HG03060 (cell line): ENCODE data around the gene TRABD2A.
"Not testable (repeated sequence)": the region's sequence is repeated elsewhere in the genome, so short reads cannot be mapped to it uniquely, and the experiment has no call there.

ENCODE experiments used
- ATAC-seq: cut with Tn5 transposase; IDR thresholded peaks from one replicate; pipeline ENCODE4 v1.9.1; 2021; ENCODE audit warnings: low read depth, moderate number of reproducible peaks; ENCODE audit not compliant: unreplicated experiment

The TRABD2A gene

DNA sequence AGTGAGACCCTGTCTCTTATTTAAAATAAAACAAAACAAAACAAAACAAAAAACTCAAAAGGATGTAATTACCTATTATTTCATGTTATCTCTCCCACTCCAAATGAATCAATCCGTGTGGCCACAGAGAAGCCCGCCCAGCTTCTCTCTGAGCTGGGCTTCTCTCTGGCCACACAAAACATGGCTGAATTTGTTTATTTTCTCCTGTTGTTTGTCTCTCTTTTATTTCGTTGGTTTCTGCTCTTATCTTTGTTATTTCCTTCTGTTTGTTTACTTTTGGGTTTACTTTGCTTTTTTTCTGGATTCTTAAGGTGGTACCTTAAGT is 1.5 kb upstream of the TRABD2A start:
- ATAC-seq, result no peak

DNA sequence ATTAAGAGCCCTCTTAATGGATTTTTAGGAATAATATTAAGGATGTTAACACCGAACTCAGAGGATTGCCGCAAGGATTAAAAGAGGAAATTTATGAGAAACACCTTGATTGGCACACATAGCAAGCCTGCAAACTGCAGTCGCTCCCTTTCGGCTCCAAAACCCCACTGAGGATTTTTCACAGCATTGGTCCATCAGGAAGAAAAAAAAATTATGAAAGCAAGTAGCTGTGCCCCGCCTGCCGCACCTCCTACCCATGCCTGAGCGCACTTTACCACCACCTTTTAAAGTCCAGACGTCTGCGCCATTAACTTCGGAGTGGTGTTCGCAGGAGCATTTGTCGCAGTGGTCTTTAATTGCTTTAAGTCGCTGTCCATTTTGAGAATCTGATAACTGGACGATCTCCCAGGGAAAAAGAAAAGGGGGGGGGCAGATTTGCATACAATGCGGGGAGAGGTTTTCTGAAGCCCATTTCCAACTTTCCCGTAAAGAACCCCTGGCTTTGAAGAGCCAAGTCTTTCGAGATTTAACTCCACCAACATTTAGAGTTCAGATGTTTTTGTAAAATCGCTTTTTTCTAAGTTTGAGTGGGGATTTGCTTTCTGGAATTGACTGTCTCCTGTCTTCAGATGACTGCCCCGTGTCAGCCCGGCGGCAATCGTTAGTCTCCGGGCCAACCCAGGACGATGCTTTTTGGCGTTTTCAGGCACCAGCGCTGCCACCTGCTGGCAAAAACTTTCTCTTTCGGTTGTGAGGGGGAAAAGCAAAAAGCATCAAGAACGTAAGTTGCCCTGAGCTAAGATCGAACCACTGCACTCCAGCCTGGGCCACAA is 913 bp upstream of the TRABD2A start:
- peak; percentile 74 for ATAC-seq

DNA sequence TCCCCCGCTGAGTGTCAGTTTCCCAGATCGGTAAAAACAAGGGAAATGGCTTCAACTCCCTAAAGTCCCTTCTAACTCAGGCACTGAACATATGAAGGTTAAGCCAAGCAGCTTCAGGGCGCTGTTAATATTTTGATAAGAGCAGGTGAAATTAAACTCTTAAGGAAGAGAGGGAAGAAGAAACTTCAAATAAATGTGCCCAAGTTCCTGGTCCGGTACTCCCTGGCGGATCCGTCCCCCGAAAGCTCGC is 564 bp downstream of the TRABD2A start:
- ATAC-seq, result no peak

DNA sequence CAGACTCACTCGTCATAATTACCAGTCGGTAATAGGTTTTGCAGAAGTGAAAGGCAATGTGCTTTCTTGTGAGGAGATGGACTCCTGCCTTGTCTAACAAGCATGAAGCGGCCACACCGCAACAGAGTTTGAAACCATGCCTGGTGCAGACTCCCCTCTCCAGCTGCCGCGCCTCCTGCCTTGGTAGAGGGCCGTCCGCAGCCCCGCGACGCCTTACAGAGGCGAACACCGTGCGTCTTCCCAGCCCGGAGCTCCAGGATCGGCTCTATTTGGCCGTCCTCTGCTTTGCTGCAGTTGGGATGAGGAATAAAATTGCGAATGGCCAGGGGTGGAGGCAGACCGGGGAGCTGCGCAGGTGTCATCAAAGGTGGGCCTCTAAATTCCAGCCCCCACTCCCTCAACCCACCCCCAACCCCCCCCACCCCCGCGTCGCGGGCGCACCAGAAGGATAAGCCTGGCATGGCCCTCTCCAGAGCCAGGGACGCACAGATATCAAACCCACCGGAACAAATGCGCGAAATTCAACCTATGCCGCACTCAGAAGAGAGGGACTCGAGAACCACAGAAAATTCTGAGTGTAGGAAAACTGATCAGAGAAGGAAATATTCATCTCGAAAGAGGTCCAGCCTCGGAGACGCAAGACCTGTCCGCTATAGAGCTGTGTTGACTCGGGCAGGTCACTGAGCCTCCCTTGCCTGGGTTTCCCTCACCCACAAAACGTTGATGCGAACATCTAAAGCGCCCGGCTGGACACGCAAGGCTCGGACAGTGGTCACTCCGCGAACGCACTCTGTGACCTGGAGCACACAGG is 1.1 kb downstream of the TRABD2A start:
- ATAC-seq, result no peak

DNA sequence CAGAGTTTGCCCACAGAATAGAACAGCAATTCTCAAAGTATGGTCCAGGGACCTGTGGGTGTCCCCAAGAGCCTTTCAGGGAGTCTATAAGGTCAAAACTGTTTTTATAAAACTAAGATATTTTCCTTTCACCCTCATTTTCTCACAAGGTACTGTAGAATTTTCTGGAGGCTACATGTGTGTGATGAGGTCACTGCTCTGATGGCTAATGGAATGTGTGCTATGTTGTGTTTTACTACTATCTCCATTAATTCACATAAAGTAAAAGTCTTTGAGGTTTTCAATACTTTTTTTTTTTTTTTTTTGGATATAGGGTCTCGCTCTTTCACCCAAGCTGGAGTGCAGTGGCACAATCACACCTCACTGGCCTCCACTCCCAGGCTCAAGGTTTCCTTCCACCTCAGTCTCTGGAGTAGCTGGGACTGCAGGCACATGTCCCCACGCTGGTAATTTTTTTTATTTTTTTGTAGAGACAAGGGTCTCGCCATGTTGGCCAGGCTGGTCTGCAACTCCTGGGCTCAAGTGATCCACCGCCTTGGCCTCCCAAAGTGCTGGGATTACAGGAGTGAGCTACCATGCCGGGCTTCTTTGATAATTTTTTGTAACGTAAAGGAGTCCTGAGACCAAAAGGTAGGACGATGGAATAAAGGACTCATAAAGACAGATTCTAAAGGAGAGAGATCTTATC is 1.8 kb downstream of the TRABD2A start:
- ATAC-seq, result no peak

DNA sequence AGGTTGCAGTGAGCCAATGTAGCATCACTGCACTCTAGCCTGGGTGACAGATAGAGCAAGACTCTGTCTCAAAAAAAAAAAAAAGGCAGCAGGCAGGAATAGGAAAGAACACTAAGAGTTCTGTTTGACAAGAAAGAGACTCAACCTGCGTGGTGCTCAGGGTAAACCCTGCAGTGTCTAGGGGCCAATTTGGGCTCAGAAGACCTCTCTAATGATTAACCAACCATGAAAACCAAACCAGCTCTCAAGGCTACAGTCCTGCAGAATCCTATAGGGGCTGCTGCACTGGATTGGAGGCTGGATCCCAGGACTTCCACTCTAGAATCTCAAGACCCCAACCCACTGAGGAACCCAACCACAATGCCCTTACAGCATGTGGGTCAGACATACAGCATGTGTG is 2.4 kb downstream of the TRABD2A start:
- ATAC-seq, result no peak

DNA sequence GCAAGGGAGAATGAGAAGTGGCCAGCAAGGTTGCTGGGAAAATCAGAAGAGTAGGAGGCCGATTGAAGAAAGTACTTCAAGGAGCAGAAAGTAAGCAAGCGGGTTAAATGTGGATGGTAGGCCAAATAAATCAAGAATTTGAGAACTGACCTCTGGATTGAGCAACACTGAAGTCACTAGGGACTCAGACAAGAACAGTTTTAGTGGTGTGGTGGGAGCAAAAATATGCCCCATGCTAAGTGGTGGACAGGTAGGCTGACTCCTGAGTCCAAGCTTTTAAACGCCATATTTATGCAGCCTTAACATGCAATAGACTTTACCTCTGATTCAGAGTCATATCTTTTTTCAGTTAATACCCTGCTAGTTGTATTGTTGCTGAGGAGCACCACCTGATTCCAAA is 4.5 kb downstream of the TRABD2A start:
- no peak for ATAC-seq

DNA sequence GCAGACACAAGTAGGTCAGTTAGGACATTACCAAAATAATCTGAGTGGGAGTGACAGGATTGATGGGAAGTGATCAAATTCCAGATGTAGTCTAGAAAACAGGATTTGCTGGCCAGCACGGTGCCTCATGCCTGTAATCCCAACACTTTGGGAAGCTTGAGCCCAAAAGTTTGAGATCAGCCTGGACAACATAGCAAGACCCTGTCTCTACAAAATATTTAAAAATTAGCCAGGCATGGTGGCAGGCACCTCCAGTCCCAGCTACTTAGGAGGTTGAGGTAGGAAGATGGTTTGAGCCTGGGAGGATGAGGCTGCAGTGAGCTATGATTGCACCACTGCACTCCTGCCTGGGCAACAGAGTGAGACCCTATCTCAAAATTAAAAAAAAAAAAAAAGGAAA is 5.3 kb downstream of the TRABD2A start:
- ATAC-seq, result not testable (repeated sequence)

DNA sequence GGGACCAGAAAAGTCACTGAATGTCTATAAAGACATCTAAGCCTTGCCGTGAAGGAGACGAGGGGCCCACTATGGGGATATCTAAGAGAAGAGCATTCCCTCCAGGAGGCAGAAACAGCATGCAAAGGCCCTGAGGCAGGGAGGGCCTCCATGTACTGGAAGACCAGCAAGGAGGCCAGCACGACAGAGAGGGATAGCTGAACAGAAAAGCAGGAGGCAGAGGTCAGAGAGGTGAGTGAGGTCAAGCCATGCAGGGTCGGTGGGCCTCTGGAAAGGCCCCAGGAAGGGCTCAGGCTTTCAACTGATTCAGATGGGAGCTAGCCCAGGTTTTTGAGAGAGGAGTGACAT is 5.7 kb downstream of the TRABD2A start:
- no peak for ATAC-seq

DNA sequence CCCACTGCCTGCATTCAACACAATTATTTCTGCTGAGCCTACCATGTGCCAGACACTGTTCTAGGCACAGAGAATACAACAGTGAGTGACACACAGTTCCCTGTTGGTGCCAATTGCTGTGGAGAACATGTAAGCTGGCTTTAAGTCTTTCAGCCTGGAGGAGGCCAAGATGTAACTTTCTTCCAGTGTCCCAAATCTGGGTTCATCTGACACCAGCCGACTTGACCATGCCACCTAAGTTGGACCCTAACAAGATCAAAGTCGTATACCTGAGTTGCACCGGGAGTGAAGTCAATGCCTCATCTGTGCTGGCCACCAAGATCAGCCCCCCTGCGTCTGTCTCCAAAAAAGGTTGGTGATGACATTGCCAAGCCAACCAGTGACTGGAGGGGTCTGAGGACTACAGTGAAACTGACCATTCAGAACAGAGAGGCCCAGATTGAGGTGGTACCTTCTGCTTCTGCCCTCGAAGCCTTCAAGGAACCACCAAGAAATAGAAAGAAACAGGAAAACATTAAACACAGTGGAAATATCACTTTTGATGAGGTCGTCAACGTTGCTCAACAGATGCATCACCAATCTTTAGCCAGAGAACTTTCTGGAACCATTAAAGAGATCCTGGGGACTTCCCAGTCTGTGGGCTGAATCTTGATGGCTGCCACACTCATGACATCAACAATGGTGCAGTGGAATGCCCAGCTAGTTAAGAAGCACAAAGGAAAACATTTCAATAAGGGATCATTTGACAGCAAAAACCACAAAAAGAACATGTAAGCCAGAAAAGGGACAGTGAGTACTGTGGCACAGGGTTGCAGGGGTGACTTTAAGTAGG is 6.3 kb downstream of the TRABD2A start:
- ATAC-seq, result no peak

DNA sequence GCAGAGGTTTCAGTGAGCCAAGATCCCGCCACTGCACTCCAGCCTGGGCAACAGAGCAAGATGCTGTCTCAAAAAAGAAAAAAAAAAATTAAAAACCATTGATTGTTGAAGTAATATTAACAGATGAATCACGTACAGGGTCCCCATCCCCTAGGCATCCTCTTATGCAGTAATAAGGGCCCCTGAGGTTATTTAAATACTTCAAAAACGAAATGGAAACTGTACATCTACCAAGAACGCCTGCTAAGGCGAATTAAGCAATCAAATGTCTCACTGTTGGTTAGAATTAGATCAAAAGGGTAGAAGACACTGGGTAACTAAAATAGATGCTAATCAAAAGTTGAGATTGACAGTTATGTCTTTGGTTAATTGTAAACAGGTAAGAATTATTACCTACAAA is 7.5 kb downstream of the TRABD2A start:
- ATAC-seq, result no peak

DNA sequence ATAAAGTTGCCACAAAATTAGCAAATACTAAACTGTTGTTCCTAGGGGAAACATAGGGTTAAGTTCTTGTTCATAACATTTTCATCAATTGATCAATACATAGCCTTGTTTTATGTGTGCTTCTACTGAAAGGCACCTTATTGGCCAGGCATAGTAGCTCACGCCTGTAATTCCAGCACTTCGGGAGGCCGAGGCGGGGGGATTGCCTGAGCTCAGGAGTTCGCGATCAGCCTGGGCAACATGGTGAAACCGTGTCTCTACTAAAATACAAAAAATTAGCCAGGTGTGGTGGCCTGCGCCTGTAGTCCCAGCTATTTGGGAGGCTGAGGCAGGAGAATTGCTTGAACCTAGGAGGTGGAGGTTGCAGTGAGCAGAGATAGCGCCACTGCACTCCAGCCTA is 8.2 kb downstream of the TRABD2A start:
- not testable (repeated sequence) for ATAC-seq

DNA sequence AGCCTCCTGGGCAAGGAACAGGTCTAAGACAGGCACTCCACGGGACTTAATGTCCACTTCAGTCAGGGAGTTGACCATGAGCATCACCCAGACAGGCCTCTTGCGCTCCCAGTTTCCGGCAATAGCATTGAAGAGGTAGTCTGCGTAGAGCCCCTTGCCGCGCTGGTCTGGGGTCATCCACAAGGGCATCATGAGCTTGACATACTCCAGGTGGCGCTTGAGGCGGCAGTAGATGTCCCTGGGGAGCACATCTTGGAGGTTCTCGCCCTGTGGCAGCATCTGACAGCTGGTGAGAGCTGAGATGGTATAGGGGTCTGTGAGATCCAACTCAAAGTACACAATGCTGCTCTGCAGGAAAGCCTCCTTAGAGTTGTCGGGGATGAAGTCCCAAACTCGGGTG is 10.6 kb downstream of the TRABD2A start:
- no peak for ATAC-seq

DNA sequence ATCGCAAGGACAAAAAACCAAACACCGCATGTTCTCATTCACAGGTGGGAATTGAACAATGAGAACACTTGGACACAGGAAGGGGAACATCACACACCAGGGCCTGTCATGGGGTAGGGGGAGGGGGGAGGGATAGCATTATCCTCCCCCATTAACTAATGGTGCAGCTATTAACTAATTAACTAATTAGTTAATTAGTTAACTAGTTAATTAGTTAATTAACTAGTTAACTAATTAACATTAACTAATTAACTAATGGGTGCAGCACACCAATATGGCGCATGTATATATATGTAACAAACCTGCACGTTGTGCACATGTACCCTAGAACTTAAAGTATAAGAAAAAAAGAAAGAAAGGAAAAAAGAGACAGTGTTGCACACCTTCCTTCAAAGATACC is 12.6 kb downstream of the TRABD2A start:
- not testable (repeated sequence) for ATAC-seq

DNA sequence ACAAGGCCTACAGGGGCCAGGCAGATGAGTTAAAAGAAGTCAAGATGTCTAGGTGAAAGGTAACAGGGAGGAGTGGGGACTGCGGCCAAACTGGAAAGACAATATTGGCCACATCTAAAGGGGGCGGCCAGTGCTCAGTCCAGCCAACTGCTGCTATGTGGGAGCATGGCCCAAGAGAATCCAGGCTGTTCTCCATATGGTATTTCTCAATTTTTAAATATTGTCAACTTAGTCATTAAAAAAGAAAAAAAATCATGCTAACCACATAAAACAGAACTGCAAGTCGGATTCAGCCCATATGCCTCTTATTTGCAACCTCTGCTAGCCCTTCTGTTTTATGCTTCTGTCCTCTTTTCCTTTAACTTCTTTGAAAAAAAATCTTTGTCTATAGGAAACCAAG is 14.8 kb downstream of the TRABD2A start:
- no peak for ATAC-seq

DNA sequence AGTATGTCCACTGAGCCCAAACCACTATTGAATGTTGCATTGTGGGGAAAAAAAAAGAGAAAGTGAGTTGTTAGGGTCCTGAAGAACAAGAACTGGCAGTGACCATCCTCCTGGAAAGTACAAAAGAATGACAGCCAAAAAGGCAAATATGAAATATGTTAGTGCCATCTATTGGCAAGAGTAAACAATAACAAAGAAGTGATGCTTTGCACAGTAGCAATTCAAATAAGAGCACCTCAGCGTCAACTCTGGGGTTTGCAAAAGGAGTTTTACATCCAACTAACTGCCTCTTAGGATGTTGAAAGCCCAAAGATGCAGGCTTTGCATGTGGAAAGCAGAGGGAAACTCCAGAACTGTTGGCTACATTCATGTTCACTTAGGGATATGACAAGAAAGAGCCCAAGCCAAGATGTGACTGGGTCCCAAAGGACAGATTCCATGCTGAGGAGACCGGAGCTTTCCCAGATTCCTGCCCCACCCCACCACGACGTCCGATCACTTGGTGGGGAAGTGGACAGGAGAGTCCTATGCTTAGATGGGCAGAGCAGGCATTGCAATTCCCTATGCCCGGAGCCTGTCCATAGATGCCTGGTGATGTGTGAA is 15.6 kb downstream of the TRABD2A start:
- no peak for ATAC-seq

DNA sequence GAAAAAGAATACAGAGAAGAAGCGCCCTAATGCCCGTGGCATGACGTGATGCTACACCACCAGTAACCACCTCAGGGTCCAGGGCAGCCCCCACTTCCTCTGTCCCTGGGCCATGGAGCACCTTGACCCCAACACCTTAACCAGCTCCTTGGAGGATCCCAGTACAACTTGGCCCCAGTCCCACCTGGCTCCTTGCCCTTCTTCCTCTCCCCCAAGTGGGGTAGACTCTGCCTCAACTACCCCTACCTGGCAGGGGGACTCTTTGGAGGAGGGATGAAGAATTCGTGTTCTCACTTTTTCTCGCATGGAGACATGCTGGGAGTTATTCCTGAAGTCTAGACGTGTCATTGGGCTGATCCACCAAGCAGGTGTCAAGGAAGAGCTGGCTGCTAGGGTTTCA is 18.9 kb downstream of the TRABD2A start:
- no peak for ATAC-seq

DNA sequence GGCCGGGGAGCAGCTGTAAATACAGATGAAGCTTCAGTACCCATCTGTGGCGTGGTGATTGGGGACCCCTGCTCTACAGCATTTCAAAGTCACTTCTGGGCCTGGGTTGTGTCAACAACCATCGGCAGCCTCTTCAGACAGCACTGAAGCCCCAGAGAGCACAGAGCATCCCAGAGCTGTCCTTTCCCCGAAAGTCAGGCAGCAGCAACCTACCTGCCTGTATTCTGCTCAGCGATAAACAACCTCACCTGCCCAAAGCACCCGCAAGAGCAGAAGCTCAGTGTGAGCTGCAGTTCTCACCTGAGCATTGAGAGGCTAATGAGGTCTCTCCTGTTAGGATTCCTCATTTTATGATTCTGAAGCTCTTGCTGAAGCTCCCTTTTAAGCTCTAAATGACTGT is 19.3 kb downstream of the TRABD2A start:
- ATAC-seq, result no peak

DNA sequence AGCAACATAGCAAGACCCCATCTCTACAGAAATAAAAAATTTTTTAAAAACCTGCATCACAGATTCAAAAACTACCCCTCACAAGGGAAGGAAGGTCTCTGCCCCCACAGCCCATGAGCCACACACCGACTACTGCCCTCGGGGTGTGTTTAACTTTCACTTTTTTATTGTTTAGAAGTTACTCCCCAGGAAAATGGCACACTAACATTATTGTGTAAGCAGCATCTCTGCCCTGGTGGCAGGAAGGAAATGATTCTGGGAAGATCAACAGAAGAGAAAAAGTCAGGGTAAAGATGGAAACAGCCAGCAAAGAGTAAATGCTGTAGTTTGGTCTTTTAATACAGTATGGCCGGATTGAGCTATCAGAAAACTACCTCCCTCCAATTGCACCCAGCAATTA is 21.9 kb downstream of the TRABD2A start:
- no peak for ATAC-seq

DNA sequence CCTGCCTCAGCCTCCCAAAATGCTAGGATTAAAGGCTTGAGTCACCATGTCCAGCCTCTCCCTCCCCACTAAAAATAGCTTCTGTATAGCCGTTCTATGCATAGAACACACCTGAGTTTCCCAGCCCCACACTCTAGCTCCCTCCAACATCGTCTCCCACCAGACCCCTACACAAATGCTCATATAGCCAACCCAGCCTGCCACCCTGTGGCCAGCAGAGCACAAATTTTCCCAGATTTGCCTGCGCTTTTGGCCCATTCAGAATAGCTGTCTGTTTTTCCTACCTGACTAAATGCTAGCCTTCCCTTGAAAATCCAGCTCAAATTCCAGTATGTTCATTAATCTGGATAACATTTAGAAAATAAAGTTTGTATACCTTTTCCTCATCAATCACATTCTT is 22.8 kb downstream of the TRABD2A start:
- ATAC-seq, result no peak

DNA sequence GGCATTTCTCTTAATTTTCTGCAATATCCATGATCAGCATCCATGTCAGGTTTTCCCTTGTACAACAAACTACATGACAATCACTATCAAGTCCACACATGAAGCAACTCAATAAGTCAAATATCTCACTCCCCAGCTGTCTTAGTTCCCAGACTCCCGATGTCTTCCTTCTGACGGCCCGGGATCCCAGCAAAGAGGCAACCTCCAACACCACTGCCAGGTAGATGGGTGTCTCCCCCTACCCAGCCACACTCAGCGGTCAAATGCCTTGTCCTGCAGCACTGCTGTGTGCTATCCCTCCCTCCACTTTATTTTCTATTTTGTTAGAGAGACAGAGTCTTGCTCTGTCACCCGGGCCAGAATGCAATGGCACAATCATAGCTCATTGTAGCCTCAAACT is 23.3 kb downstream of the TRABD2A start:
- ATAC-seq, result no peak
